Parathyroid adenoma (tissue), 2 donors: ENCODE data around the gene FRRS1L.

Source experiments
- H2AFZ ChIP-seq: fragments of 300-600 bp; sonication (generic); one replicate; pipeline ENCODE4 v1.7.0; 2017; ENCODE audit warnings: antibody characterized with exemption, mild to moderate bottlenecking
- H3K27ac ChIP-seq: fragments of 300-600 bp; sonication (generic); one replicate; pipeline ENCODE4 v1.7.0; 2017
- H3K27me3 ChIP-seq: fragments of 300-600 bp; sonication (generic); one replicate; pipeline ENCODE4 v1.7.0; 2017; ENCODE audit warnings: low read length; ENCODE audit not compliant: control insufficient read depth, insufficient read depth
- H3K36me3 ChIP-seq: fragments of 300-600 bp; sonication (generic); one replicate; pipeline ENCODE4 v1.7.0; 2017; ENCODE audit warnings: low read length; ENCODE audit not compliant: control insufficient read depth, insufficient read depth
- H3K4me1 ChIP-seq: fragments of 300-600 bp; sonication (generic); one replicate; pipeline ENCODE4 v1.7.0; 2017; ENCODE audit warnings: control low read depth
- H3K4me2 ChIP-seq: fragments of 300-600 bp; sonication (generic); one replicate; pipeline ENCODE4 v1.7.0; 2017; ENCODE audit warnings: low read length
- H3K4me3 ChIP-seq: fragments of 300-600 bp; sonication (generic); one replicate; pipeline ENCODE4 v1.7.0; 2017; ENCODE audit warnings: low read depth, low read length
- H3K79me2 ChIP-seq: fragments of 300-600 bp; sonication (generic); one replicate; pipeline ENCODE4 v1.7.0; 2017; ENCODE audit warnings: control low read depth
- H3K9ac ChIP-seq: fragments of 300-600 bp; sonication (generic); one replicate; pipeline ENCODE4 v1.7.0; 2017; ENCODE audit warnings: mild to moderate bottlenecking
- H3K9me3 ChIP-seq: fragments of 300-600 bp; sonication (generic); one replicate; pipeline ENCODE4 v1.7.0; 2017; ENCODE audit warnings: low read length; ENCODE audit not compliant: control insufficient read depth
- TF ChIP-seq, protein P1 (sequence below): fragments of 300-600 bp; sonication (generic); IDR thresholded peaks from one replicate; pipeline ENCODE4 v1.7.0; 2017; ENCODE audit warnings: antibody characterized with exemption, mild to moderate bottlenecking
- donor health status: primary hyperparathyroidism.

Gene FRRS1L

DNA sequence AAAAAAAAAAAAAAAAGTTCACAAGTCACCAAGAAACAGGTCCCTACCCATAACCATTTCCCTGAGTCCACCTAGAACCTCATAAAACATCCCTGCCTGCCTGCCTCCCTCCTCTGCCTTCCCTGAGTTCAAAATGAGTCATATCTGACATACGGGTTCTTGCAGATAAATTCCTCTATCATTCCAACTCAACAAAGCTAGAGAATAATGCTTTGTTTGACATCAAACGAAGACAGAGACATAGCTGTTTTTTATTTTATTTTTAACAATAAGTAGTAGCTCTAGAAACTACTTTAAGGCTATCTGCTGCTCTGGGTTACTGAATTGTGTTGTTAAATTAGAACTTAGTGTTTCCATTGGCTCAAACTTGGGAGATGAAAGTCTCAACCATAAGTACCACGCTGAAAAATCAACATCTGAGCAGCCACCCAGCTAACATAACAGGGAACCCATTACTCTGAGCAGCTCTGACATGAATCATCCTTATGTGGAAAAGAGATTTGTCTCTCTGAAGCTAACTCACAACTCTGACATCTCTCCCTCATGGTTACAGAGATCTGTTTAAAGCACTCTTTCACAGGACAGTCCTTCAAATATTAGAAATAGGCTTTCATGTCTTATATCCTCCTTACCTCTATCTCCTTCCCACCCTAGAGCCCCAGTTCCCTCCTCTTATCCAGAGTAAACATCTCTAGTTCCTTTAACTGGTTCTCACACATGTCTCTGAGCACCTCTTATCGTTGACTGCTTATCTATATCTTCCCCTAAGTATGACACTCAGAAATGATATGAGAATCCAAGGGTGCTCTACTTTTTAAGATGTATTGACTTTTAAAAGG is 59.4 kb downstream of the FRRS1L start:
- TF ChIP-seq, protein P1, sequence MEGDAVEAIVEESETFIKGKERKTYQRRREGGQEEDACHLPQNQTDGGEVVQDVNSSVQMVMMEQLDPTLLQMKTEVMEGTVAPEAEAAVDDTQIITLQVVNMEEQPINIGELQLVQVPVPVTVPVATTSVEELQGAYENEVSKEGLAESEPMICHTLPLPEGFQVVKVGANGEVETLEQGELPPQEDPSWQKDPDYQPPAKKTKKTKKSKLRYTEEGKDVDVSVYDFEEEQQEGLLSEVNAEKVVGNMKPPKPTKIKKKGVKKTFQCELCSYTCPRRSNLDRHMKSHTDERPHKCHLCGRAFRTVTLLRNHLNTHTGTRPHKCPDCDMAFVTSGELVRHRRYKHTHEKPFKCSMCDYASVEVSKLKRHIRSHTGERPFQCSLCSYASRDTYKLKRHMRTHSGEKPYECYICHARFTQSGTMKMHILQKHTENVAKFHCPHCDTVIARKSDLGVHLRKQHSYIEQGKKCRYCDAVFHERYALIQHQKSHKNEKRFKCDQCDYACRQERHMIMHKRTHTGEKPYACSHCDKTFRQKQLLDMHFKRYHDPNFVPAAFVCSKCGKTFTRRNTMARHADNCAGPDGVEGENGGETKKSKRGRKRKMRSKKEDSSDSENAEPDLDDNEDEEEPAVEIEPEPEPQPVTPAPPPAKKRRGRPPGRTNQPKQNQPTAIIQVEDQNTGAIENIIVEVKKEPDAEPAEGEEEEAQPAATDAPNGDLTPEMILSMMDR = no peak
- no peaks in the 10 kb centered on the region for H3K4me1 ChIP-seq

DNA sequence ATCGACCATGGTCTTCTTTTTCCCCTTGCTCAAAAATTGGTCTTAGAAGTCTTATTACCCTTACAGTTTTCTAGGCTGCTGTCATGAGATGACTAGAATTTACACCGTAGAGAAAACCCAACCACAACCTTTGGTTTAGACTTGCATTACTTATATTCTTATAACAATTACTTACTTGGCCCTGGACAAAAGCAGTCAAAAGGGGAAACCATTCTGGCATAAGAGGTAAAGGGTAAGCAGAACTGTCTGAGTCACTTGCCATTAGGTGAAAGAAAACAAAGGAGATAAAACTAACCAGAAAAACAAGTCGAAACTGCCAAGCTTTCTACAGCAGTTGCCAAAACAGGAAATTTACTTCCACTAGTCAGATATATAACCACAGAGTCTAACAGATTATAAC is 65.2 kb downstream of the FRRS1L start:
- H3K4me1 ChIP-seq = peaks cover 8% of the 10 kb centered on the region
- peaks cover 8% of the 10 kb centered on the region for H3K79me2 ChIP-seq
- H3K4me3 ChIP-seq = no peak overlapping the region
- TF ChIP-seq, protein P1 = no peak
- no peaks in the 10 kb centered on the region for H3K9me3 ChIP-seq
- no peak overlapping the region for H3K27ac ChIP-seq
- no peak overlapping the region for H3K9ac ChIP-seq
- peak overlapping the region; percentile 51 for H3K4me2 ChIP-seq
- no peak overlapping the region for H2AFZ ChIP-seq
- H3K36me3 ChIP-seq = no peaks in the 10 kb centered on the region
- H3K27me3 ChIP-seq = no peaks in the 10 kb centered on the region

More for the DNA sequence above, 59.4 kb downstream of the FRRS1L start:
- Histone ChIP-seq H3K79me2 (peaks cover 8% of the 10 kb centered on the region), H3K4me3 (no peak overlapping the region), H3K27me3 (no peaks in the 10 kb centered on the region), H3K4me2 (no peak overlapping the region), H3K36me3 (no peaks in the 10 kb centered on the region), H3K9ac (no peak overlapping the region), H2AFZ (no peak overlapping the region), H3K27ac (no peak overlapping the region), H3K9me3 (no peaks in the 10 kb centered on the region)

DNA sequence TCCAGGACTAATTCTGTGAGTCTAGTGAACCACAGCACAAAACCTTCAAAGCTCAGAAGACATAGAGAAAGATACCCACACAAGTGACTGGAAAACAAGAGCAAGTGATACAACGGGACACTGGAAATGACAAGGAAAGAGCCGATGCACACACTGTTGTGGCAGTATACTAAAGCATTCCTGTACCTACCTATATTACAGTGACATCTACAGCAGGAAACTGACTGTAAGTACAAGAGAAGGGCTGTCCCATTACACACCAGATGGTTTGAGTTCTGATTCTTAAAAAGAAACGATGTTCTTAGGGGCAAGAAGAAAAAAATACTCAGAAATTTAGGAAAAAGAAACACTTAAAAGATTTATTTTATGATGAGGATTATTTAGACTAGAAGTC is 65.8 kb downstream of the FRRS1L start:
- Histone ChIP-seq H3K27me3 (no peaks in the 10 kb centered on the region), H3K9ac (no peak overlapping the region), H3K79me2 (peaks cover 12% of the 10 kb centered on the region), H3K4me1 (peaks cover 8% of the 10 kb centered on the region), H3K36me3 (no peaks in the 10 kb centered on the region), H2AFZ (no peak overlapping the region), H3K4me2 (peak overlapping the region; percentile 51), H3K27ac (no peak overlapping the region), H3K9me3 (no peaks in the 10 kb centered on the region), H3K4me3 (no peak overlapping the region)
- TF ChIP-seq, protein P1 = no peak

DNA sequence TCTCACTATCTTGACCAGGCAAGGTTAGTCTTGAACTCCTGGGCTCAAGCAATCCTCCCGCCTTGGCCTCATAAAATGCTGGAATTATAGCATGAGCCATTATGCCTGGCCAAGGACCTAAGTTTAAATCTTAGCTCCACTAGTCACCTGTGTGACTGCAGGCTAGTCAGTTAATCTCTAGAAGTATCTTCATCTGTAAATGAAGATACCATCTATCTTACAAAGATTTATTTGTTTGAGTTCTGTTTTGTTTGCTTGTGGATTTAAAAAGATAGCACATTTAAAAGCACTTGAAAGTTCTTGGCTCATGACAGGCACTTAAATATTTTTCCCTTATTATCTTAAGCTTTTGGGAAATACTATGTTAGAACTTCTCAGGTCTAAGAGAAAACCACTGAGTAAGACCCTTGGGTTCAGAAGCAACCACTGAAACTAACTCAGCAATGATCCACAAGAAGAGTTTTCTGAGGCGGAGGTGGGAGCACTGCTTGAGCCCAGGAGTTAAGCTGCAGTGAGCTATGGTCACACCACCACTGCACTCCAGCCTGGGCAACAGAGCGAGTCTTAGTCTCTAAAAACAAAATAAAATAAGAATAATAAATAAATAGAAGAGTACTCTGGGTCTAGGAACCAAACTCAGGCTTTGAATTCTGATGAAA is 66.4 kb downstream of the FRRS1L start:
- Histone ChIP-seq H3K4me3 (no peak overlapping the region), H3K4me1 (peaks cover 8% of the 10 kb centered on the region), H3K27ac (no peak overlapping the region), H3K4me2 (no peak overlapping the region), H3K9ac (no peak overlapping the region), H3K27me3 (no peaks in the 10 kb centered on the region), H3K9me3 (no peaks in the 10 kb centered on the region), H3K79me2 (peaks cover 16% of the 10 kb centered on the region), H3K36me3 (no peaks in the 10 kb centered on the region), H2AFZ (no peak overlapping the region)
- TF ChIP-seq, protein P1 = no peak
